ENCODE results near the gene FUCA2. TPM values are rescaled to one million over a fixed set of nuclear protein-coding genes. Genes with fewer than 3 reads are reported as not detected.

FUCA2 gene, protein sequence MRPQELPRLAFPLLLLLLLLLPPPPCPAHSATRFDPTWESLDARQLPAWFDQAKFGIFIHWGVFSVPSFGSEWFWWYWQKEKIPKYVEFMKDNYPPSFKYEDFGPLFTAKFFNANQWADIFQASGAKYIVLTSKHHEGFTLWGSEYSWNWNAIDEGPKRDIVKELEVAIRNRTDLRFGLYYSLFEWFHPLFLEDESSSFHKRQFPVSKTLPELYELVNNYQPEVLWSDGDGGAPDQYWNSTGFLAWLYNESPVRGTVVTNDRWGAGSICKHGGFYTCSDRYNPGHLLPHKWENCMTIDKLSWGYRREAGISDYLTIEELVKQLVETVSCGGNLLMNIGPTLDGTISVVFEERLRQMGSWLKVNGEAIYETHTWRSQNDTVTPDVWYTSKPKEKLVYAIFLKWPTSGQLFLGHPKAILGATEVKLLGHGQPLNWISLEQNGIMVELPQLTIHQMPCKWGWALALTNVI
- 59.0 and 62.5 TPM in 2 replicates for total RNA-seq

DNA sequence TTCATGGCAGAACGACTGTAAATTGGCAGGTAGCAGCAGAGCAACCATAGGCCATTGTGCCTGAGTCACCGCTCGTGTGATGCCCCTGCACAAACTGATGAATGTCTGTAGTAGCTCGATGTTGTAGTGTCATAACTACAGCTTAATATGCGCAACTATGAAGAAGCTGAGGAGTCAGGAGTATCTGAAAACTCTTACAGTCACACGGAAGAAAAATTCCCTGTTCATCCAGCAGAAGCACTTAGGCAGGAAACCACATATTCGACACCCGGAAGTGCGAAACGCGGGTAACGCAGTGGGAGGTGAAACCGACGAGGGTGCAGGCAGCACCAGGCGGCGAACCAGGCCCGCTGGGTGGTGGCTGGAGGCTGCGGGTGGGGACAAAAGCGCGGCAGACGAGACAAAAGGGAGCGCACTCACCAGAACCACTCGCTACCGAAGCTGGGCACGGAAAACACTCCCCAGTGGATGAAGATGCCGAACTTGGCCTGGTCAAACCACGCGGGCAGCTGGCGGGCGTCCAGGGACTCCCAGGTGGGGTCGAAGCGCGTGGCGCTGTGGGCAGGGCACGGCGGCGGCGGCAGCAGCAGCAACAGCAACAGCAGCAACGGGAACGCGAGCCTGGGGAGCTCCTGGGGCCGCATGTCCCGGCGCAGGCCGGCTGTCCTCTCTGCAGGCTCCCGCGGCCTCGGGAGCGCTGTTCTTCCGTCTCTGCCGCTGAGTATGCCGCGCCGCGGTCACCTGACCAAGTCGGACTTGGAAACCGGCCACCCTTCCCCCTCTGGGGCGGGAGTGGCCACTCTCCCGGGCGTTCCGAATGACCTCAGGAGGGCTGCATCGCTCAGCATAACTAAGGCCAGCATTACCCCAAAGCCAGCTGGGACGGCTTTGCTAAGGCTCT is at the start of gene FUCA2:
Gene FUCA2, minus strand, starts transcription at position 730 of the 901 bp plus-strand sequence. Its CDS starts 86 bp downstream, at position 644.

DNA sequence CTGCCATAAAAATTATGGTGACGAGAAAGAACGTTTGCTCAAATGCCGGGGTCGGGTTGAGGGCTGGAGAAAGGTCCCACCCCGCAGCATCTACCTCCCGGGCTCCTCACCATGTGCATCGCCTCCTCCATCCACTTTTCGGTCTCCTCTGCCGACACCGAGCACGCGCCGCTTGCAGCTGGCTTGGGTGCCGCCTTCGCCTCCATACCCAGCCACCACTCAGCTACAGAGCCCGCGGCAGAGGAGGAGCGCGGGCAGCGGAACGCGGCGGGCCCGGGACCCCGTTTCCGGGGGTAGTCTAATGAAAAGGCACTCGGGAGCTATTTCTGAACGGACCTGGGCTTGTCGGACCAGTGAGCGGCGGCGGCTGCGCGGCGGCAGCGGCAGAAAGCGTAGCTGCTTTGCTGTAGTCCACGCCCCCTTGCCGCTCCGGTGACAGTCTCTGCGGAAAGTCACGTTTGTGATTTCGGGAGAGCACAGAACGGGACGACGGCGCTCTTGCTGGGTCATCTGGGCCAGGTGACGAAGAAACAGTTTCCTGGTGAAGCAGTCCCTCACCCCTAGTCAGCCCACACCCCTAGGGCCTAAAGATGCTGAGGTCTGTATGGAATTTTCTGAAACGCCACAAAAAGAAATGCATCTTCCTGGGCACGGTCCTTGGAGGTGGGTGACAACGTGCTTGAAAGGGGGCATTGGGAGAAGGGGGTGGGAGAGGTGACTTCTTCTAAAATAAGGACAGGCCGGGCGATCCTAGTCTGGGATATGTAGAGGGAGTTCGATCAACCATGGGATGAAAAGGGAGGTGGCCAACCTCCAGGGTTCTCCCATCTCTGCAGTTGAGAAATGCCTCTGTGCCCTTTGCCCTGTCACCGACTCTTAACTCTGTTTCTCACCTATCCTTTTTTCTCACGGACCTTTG is 60.8 kb downstream of the FUCA2 start, which contains the start of the genes ADAT2 and PEX3:
Gene ADAT2, minus strand, starts transcription at position 243 of the 919 bp plus-strand sequence. Its CDS starts 37 bp downstream, at position 206.
Gene PEX3, plus strand, starts transcription at position 353 of the 919 bp plus-strand sequence. Its CDS starts 238 bp downstream, at position 591.

Small RNA genes lying within 50 kb of the gene (small RNA-seq; reads per million reads assigned to genes)
- gene RNA5SP221, result 0.36 reads per million, percentile 15 among the genes with 10 or more reads in this experiment

Other genes with a start within 250 kb of the FUCA2 start
- 6.5 and 7.3 TPM in 2 replicates for gene ADAT2, start 61.0 kb downstream of the FUCA2 start, total RNA-seq
- 19.5 and 22.9 TPM in 2 replicates for gene PEX3, start 60.9 kb downstream of the FUCA2 start, total RNA-seq
- gene PHACTR2, start 166.2 kb upstream of the FUCA2 start, total RNA-seq, result 40.9 and 44.8 TPM in 2 replicates